Left colon (tissue), 2 donors: Measurements from ENCODE around the gene SPRED2. TPM values are rescaled to one million over a fixed set of nuclear protein-coding genes. Genes with fewer than 3 reads are reported as not detected.

ENCODE experiments used
- ATAC-seq: fragments of 200-7000 bp; cut with Tn5 transposase; one replicate; pipeline ENCODE4 v1.9.1; 2020; ENCODE audit warnings: mild to moderate bottlenecking, moderate library complexity
- DNase-seq, 2 donors: peaks; one replicate each; pipeline ENCODE4 v3.0.0-alpha.2; 2020
- intact Hi-C, 2 donors: fragments of 100-400 bp; cut with DNase I in 1 of 2; cut with micrococcal nuclease in 1 of 2; formaldehyde crosslinking; loops; one replicate each; pipeline versions ENCODE4 v1.11.2 to v1.14.0; 2022; cut with DNase I, micrococcal nuclease
- total RNA-seq, 2 donors: library from RNA; stranded (reverse); fragmentation: NEBNext Ultra II Directional; extraction: Animal tissue kit (Norgen Biotek cat#: 25700); gene quantifications; one replicate each; pipeline ENCODE4 v1.2.1, GENCODE V29; 2021
- donor health status: DM: no; HTN: no; CAD: no.
- donor health status: DM: yes; HTN: yes; CAD: no.

Gene SPRED2
- total RNA-seq, 2 donors from 2014 or later, result 41.5 to 57.0 TPM

GRCh38 chr2:65375723-65376122, 56.7 kb downstream of the SPRED2 start:
- intact Hi-C loops, result no loop called here
- no peak for ATAC-seq
- DNase-seq, result no peak

GRCh38 chr2:65374999-65375398, 57.4 kb downstream of the SPRED2 start:
- intact Hi-C loops, result no loop called here
- DNase-seq (no peak), ATAC-seq (no peak)

- ATAC-seq (no peak), DNase-seq (no peak)
- intact Hi-C loops, result no loop called here
These were observed 57.8 kb downstream of the SPRED2 start for GRCh38 chr2:65374575-65374974.

- peak; percentile 19 for ATAC-seq
- intact Hi-C loops, result no loop called here
- no peak for DNase-seq
These were observed 59.0 kb downstream of the SPRED2 start for GRCh38 chr2:65373365-65373918.

GRCh38 chr2:65372619-65373018, 59.8 kb downstream of the SPRED2 start:
- ATAC-seq (no peak), DNase-seq (no peak)
- intact Hi-C loops, result no loop called here

- intact Hi-C loops, result no loop called here
- DNase-seq, result no peak
- ATAC-seq, result no peak
These were observed 61.3 kb downstream of the SPRED2 start for GRCh38 chr2:65371074-65371434.

- DNase-seq, result no peak
- ATAC-seq, result no peak
- intact Hi-C loops, result no loop called here
These were observed 61.9 kb downstream of the SPRED2 start for GRCh38 chr2:65370387-65371073.

- intact Hi-C loops, result no loop called here
- ATAC-seq (no peak), DNase-seq (no peak)
These were observed 62.4 kb downstream of the SPRED2 start for GRCh38 chr2:65369980-65370379.

- ATAC-seq, result no peak
- intact Hi-C loops, result no loop called here
- DNase-seq, result no peak
These were observed 62.8 kb downstream of the SPRED2 start for GRCh38 chr2:65369574-65369973.

GRCh38 chr2:65368468-65368867, 63.9 kb downstream of the SPRED2 start:
- DNase-seq (no peak), ATAC-seq (no peak)
- intact Hi-C loops, result no loop called here

- DNase-seq (peak in 1 of 2 donors; percentile 52), ATAC-seq (peak; percentile 47)
These were observed 64.9 kb downstream of the SPRED2 start for GRCh38 chr2:65367524-65367923.

GRCh38 chr2:65366595-65367125, 65.7 kb downstream of the SPRED2 start:
- intact Hi-C loops, result no loop called here
- ATAC-seq (peak; percentile 85), DNase-seq (peak in 1 of 2 donors; percentile 74)

More at GRCh38 chr2:65367524-65367923, 64.9 kb downstream of the SPRED2 start:
- intact Hi-C loops, result no loop called here

GRCh38 chr2:65364986-65365733, 67.2 kb downstream of the SPRED2 start:
- intact Hi-C loops, result no loop called here
- no peak for DNase-seq
- ATAC-seq, result no peak

GRCh38 chr2:65363879-65364666, 68.3 kb downstream of the SPRED2 start:
- DNase-seq (no peak), ATAC-seq (peak; percentile 22)
- intact Hi-C loops, result no loop called here

GRCh38 chr2:65361623-65362022, 70.8 kb downstream of the SPRED2 start:
- intact Hi-C loops, result no loop called here
- ATAC-seq (no peak), DNase-seq (no peak)

GRCh38 chr2:65360441-65360840, 72.0 kb downstream of the SPRED2 start:
- intact Hi-C loops, result no loop called here
- no peak for DNase-seq
- ATAC-seq, result no peak

GRCh38 chr2:65358678-65359400, 73.6 kb downstream of the SPRED2 start:
- ATAC-seq (no peak), DNase-seq (no peak)
- intact Hi-C loops, result no loop called here

GRCh38 chr2:65357959-65358294, 74.5 kb downstream of the SPRED2 start:
- DNase-seq (no peak), ATAC-seq (no peak)
- intact Hi-C loops, result no loop called here
